BJ (cell line): ENCODE results near the gene LRP1B. TPM values are rescaled to one million over a fixed set of nuclear protein-coding genes. Genes with fewer than 3 reads are reported as not detected.

Source experiments
- CTCF ChIA-PET: fragments of 350-600 bp; formaldehyde crosslinking; extraction: SDS; loops from one replicate; lab custom pipeline; 2021; ENCODE audit warnings: antibody characterized with exemption, inconsistent platforms; lab: Yijun Ruan, JAX
- POLR2A ChIA-PET: fragments of 300-600 bp; sonication (Branson Sonifier 250); formaldehyde crosslinking; extraction: SDS; loops from one replicate; lab custom pipeline; 2021; ENCODE audit warnings: antibody characterized with exemption; lab: Charles Lee
- DNase-seq: peaks from one replicate; pipeline ENCODE4 v3.0.0-alpha.2; 2011; ENCODE audit warnings: low read depth
- H3K27me3 ChIP-seq: 2 replicates; pipeline ENCODE4 v1.6.0; 2011; ENCODE audit warnings: low read length; ENCODE audit not compliant: control insufficient read depth, insufficient read depth
- H3K36me3 ChIP-seq: 2 replicates; pipeline ENCODE4 v1.5.1; 2011; ENCODE audit warnings: low read length; ENCODE audit not compliant: control insufficient read depth, insufficient read depth
- H3K4me3 ChIP-seq: 2 replicates; pipeline ENCODE4 v1.5.1; 2011; ENCODE audit warnings: low read depth, mild to moderate bottlenecking, control low read depth, low read length
- polyA plus RNA-seq: library from polyadenylated mRNA; depleted of rRNA; stranded (reverse); fragments of >200 nt; gene quantifications from 2 replicates; pipeline ENCODE4 v1.2.3, GENCODE V29; 2011
- TF ChIP-seq, protein P1 (sequence below): IDR thresholded peaks from 2 replicates; pipeline ENCODE4 v1.5.1; 2011; ENCODE audit warnings: low read depth, mild to moderate bottlenecking, control low read depth, inconsistent platforms, low read length, moderate library complexity; ENCODE audit not compliant: insufficient read depth

LRP1B gene
- polyA plus RNA-seq, 1 experiment, result 0.04 TPM

DNA sequence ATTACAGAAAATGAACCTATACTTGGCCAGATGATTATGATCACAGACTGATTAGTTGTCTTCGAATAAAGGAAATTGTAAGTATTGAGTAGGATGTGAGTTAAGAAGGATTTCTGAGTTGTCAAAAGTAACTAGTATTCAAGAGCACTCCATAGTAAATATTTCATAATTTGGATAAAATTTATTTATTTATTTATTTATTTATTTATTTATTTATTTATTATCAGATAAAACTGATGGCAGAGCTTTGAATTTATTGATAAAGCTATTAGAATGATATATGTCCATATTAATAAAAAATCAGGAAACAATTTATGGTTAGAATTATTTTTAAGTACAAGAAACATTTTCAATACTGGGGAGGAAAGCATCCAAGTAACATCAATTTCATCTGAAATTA, 1634.1 kb downstream of the LRP1B start:
- POLR2A ChIA-PET, result no interaction called here
- Histone ChIP-seq H3K4me3 (no peak overlapping the region), H3K36me3 (no peaks in the 10 kb centered on the region), H3K27me3 (no peaks in the 10 kb centered on the region)
- TF ChIP-seq, protein P1, sequence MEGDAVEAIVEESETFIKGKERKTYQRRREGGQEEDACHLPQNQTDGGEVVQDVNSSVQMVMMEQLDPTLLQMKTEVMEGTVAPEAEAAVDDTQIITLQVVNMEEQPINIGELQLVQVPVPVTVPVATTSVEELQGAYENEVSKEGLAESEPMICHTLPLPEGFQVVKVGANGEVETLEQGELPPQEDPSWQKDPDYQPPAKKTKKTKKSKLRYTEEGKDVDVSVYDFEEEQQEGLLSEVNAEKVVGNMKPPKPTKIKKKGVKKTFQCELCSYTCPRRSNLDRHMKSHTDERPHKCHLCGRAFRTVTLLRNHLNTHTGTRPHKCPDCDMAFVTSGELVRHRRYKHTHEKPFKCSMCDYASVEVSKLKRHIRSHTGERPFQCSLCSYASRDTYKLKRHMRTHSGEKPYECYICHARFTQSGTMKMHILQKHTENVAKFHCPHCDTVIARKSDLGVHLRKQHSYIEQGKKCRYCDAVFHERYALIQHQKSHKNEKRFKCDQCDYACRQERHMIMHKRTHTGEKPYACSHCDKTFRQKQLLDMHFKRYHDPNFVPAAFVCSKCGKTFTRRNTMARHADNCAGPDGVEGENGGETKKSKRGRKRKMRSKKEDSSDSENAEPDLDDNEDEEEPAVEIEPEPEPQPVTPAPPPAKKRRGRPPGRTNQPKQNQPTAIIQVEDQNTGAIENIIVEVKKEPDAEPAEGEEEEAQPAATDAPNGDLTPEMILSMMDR, result no peak
- no peak for DNase-seq
- CTCF ChIA-PET, result no interaction called here

DNA sequence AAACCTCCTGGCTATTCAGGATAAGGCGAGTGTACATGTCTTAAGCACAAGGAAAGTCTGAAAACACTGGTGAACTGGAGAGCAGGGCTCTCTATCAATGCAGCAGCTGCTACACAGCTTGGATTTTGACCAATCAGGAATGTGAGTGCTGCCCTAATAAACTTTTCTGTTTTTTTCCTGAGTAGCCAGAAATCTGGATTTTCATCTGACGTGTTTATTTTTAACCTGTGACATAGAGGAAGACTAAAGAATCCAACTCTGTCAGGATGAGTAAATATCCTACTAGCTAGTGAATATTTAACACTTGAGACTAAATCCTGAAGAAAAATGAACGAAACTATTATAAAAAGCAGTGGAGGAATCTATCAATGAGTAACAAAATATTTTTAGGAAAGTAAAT, 1638.9 kb downstream of the LRP1B start:
- TF ChIP-seq, protein P1, result no peak
- Histone ChIP-seq H3K36me3 (no peaks in the 10 kb centered on the region), H3K27me3 (no peaks in the 10 kb centered on the region), H3K4me3 (no peak overlapping the region)
- DNase-seq, result no peak
- CTCF ChIA-PET, result no interaction called here
- POLR2A ChIA-PET, result no interaction called here

DNA sequence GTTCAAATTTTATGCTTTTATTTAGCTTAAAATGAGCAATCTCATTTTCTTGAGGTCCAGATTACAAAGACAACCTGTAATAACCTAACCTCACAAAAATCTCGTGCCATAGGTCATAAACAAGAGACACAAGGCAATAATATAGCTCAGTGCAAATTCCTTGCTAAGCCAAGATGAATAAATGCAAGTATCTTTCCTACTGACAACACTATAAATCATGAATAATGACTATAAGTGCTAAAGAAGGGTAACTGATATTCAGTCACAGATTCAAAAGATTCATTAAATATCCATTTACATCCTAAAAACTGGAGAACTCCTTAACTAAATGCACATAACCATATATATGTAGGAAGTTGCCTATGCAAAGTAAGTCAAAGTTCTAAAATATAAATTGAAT, 1641.6 kb downstream of the LRP1B start:
- no peak for DNase-seq
- TF ChIP-seq, protein P1, result no peak
- Histone ChIP-seq H3K4me3 (no peak overlapping the region), H3K27me3 (no peaks in the 10 kb centered on the region), H3K36me3 (no peaks in the 10 kb centered on the region)
- CTCF ChIA-PET, result no interaction called here
- POLR2A ChIA-PET, result no interaction called here

DNA sequence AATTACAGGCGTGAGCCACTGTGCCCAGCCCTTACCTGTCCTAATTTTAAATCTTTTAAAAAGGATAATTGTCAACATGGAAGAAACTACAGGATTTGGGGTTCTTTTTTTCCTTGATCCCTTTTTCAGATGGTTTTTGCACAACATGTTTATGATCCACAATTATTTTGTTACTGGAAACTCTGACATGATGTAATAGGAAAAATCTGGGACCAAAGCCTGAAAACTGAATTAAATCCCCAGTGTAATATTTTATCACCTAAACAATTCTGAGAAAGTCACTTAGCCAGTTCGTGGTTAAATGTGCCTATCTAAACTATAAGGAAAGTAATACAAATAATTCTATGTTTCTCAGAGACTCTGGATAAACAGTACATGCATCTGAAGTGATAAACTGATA, 1649.7 kb downstream of the LRP1B start:
- H3K4me3 ChIP-seq, result no peak overlapping the region
- DNase-seq, result no peak
- TF ChIP-seq, protein P1, result no peak
- ChIA-PET POLR2A (no interaction called here), CTCF (no interaction called here)
- H3K36me3 ChIP-seq, result no peaks in the 10 kb centered on the region
- H3K27me3 ChIP-seq, result no peaks in the 10 kb centered on the region

DNA sequence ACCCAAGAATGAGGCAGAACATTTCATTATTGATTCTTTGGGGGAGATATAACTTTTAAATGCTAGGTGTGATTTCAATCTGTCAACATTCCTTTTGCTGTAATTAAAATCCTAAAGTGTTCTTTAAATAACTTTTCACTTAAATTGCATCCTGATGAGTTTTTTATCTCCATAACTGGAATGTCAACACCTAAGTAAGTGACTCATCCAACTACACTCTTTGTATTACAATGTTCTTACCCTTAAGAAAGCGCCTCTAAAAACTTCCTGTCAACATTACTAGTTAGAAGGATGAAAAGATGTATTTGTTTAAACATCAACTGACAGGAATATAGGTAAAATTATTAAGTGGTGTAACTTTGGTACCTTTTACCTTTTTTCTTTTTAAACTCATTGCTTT, 1657.0 kb downstream of the LRP1B start:
- ChIA-PET CTCF (no interaction called here), POLR2A (no interaction called here)
- Histone ChIP-seq H3K4me3 (no peak overlapping the region), H3K27me3 (no peaks in the 10 kb centered on the region), H3K36me3 (no peaks in the 10 kb centered on the region)
- no peak for DNase-seq
- TF ChIP-seq, protein P1, result no peak
